ENCODE results near the gene AGPAT3.

Gene AGPAT3

DNA sequence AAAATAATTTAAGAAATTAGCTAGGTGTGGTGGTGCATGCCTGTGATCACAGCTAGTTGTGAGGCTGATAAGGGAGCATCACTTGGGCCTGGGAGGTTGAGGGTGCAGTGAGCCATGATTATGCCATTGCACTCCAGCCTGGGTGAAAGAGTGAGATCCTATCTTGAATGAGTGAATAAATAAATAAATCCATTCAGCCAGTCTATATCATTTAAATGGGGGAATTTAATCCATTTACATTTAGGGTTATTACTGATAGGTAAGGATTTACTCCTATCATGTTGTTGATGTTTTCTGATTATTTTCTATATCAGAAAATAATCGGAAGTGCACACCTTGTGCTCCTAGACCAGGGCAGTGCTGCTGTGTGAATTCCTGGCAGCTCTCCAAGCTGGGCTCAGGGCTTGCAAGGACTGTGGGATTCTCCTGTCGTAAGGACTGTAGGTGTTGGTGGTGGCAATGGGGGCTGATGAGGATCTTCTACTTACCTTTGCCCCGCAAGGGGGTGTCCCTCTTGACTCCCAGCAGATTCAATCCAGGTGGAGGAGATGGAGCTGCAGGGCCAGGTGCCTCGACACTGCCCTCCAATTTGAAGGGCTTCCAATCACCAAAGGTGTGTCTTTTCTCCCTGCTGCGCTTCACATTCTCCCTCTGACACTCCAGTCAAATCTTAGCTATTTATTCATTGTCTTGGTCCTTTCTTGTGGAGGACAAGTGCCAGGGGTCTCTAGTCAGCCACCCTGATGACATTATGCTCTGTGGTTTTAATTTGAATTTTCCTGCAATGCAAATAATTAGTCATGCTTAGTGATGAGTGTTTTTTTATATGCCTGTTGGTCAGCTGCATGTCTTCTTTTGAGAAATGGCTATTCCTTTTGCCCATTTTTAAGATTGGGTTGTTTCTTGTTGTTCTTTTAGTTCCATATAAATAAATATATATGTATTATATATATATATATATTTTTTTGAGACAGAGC, 133.0 kb downstream of the AGPAT3 start:
- H3K4me3 ChIP-seq (replicated peaks; ENCODE audit: low read depth, low read length): no peak overlapping the region
- no peak for DNase-seq (ENCODE audit: extremely low read depth, low read depth)
- TF ChIP-seq, protein P1, sequence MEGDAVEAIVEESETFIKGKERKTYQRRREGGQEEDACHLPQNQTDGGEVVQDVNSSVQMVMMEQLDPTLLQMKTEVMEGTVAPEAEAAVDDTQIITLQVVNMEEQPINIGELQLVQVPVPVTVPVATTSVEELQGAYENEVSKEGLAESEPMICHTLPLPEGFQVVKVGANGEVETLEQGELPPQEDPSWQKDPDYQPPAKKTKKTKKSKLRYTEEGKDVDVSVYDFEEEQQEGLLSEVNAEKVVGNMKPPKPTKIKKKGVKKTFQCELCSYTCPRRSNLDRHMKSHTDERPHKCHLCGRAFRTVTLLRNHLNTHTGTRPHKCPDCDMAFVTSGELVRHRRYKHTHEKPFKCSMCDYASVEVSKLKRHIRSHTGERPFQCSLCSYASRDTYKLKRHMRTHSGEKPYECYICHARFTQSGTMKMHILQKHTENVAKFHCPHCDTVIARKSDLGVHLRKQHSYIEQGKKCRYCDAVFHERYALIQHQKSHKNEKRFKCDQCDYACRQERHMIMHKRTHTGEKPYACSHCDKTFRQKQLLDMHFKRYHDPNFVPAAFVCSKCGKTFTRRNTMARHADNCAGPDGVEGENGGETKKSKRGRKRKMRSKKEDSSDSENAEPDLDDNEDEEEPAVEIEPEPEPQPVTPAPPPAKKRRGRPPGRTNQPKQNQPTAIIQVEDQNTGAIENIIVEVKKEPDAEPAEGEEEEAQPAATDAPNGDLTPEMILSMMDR (IDR thresholded peaks at IDR 0.05; ENCODE audit: low read depth, low read length, missing control alignments): no peak

GRCh38 chr21:44000360-44000759, 135.3 kb downstream of the AGPAT3 start:
- no peak overlapping the region for H3K4me3 ChIP-seq (replicated peaks; ENCODE audit: low read depth, low read length)
- no peak for DNase-seq (ENCODE audit: extremely low read depth, low read depth)
- TF ChIP-seq, protein P1 (IDR thresholded peaks at IDR 0.05; ENCODE audit: low read depth, low read length, missing control alignments): no peak

DNA sequence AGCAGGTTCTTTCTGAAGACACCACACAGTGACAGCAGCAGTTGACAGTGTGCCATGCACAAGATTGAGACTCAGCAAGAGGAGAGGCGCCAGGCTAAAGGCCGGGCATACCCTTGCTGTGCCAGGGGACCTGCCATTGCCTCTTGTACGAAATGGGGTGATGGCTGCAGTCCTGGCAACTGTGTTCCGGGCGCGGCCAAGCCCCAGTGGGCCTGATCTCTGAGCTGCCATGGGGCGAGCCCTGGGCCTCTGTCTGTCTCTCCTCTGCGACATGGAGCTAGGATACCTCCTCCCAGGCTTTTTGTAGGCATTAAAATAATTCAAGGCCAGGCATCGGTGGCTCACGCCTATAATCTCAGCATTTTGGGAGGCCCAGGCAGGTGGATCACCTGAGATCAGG, 137.5 kb downstream of the AGPAT3 start:
- DNase-seq (ENCODE audit: extremely low read depth, low read depth): no peak
- TF ChIP-seq, protein P1 (IDR thresholded peaks at IDR 0.05; ENCODE audit: low read depth, low read length, missing control alignments): no peak

DNA sequence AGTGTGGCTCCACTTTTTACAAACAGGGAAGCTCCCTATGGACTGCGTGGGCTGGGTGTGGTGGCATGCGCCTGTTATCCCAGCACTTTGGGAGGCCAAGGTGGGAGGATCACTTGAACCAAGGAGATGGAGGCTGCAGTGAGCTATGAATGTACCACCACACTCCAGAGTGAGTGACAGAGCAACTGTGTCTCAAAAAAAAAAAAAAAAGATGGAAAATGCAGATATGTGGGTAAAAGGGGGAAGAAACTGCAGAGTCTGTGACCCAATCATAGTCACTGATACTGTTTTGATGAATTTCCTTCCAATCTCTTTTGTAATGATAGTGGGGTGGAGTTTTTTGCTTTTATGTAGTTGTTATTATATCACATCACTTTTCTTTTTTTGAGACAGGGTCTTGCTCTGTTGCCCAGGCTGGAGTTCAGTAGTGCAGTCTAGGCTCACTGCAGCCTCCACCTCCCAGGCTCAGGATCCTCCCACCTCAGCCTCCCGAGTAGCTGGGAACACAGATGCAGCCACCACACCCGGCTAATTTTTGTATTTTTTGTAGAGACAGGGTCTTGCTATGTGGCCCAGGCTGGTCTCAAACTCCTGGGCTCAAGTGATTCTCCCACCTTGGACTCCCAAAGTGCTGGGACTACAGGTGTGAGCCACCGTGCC, 138.4 kb downstream of the AGPAT3 start:
- no peak overlapping the region for H3K4me3 ChIP-seq (replicated peaks; ENCODE audit: low read depth, low read length)
- TF ChIP-seq, protein P1 (IDR thresholded peaks at IDR 0.05; ENCODE audit: low read depth, low read length, missing control alignments): no peak
- DNase-seq (ENCODE audit: extremely low read depth, low read depth): no peak

More for the DNA sequence above, 137.5 kb downstream of the AGPAT3 start:
- H3K4me3 ChIP-seq (replicated peaks; ENCODE audit: low read depth, low read length): no peak overlapping the region

DNA sequence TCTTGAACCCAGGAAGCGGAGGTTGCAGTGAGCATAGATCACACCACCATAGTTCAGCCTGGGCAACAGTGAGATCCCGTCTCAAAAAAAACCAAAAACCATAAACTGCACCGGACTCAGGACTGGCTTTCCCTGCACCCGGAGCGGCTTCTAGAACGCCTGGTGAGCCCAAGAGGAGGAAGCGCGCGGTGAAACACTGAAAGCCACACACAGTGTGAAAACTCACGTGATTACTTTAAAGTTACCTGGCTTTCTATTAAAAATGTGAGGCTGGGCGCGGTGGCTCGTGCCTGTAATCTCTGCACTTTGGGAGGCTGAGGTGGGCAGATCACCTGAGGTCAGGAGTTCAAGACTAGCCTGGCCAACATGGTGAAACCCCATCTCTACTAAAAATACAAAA, 140.0 kb downstream of the AGPAT3 start:
- H3K4me3 ChIP-seq (replicated peaks; ENCODE audit: low read depth, low read length): no peak overlapping the region
- no peak for DNase-seq (ENCODE audit: extremely low read depth, low read depth)
- TF ChIP-seq, protein P1 (IDR thresholded peaks at IDR 0.05; ENCODE audit: low read depth, low read length, missing control alignments): no peak

DNA sequence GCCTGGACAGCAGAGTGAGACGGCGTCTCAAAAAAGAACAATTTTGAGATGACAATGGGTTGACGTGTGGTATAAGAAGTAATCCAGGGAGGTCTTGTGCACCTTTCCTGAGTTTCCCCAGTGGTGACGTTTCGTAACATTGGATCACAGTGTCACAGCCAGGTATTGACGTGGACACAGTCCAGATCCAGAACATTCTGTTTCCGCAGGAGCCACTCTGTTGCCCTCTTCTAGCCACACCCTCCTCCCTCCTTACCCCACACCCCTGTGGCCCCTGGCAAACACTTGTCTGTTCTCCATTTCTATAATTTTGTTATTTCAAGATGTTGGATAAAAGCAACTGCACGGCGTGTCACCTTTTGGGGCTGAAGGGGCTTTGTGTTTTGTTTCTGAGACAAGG, 140.6 kb downstream of the AGPAT3 start:
- TF ChIP-seq, protein P1 (IDR thresholded peaks at IDR 0.05; ENCODE audit: low read depth, low read length, missing control alignments): no peak
- H3K4me3 ChIP-seq (replicated peaks; ENCODE audit: low read depth, low read length): no peak overlapping the region
- no peak for DNase-seq (ENCODE audit: extremely low read depth, low read depth)

Measured in HFF-Myc (cell line).